ENCODE results near the gene ZNF574.

- no peak for TF ChIP-seq CTCF (IDR thresholded peaks at IDR 0.05)
- no peak for TF ChIP-seq POLR2A (IDR thresholded peaks at IDR 0.05)
These were observed 12.7 kb downstream of the ZNF574 start for GRCh38 chr19:42088471-42089190.

Measured in adrenal gland (tissue), 5 donors.